M059J (cell line): ENCODE results near the gene SMU1. TPM values are rescaled to one million over a fixed set of nuclear protein-coding genes. Genes with fewer than 3 reads are reported as not detected.

ENCODE experiments used
- DNase-seq: peaks from one replicate; pipeline ENCODE4 v3.0.0-alpha.2; 2012; ENCODE audit warnings: low read depth
- total RNA-seq: library from RNA; depleted of rRNA; stranded (reverse); fragments of >200 nt; shearing (Covaris generic); gene quantifications from 2 replicates; pipeline ENCODE4 v1.2.3, GENCODE V29; 2014; rRNA removed

SMU1 gene
- total RNA-seq, result 30.6 and 36.0 TPM in 2 replicates

DNA sequence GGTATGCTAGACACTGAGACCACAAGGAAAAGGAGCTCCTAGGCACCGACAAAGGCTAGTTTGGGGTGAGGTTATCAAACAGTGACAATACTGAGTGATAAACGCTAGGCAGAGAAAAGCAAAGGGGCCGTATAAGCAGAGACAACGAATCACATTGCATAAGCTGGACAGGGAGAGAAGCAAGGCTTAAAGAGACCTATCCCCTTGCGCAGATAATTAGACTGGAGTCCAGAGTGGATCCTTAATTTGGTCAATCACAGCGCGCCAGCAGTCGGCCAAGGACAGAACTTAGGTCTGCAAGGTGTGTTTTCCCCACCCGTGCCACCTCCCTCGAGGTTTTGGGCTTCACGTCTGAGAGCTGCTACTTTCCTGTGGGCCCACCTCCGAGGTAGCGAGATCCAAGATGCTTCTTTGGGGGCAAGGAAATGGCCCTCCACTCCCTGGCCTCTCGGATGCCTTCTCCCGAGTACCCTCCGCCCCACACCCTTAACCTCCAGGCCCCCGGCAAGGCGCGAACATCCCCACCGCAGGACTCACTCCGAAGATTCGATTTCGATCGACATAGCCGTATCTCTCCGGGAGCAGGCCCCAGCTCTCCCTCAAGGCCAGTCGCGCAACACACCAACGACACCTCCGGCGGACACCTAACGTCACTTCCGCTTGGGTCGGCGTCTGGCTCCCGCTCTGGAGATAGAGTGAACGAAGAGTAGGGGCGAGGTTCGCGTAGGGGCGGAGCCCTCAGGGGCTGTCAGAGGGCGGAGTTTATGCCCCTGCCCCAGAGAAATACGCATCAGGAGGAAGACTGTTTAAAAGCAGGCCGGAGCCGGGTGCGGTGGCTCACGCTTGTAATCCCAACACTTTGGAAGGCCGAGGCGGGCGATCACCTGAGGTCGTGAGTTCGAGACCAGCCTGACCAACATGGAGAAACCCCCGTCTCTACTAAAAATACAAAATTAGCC is at the start of gene SMU1:
TSS of gene SMU1 (minus strand) at position 629 of the 959 bp plus-strand sequence. CDS start at position 563, 66 bp downstream.
- DNase-seq, result peak; percentile 98

DNA sequence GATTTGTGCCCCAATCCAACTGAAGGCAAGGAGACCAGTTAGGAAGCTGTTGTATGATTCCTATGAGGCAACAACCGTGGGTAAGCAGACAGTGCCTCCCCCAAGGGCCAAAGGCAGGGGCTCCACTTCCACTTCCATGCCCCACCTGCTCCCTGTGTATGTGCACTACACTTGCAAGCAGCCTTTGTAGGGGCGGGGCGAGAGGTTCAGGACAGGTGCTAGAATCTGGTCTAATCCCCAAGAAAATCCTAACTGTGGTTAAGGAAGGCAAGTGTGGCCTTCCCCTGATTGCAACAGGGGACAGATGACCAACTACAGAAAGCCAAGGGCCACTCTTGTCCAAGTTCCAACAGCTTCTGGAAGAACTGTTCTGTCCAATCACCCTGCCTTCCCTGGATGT is 49.0 kb upstream of the SMU1 start:
- no peak for DNase-seq

DNA sequence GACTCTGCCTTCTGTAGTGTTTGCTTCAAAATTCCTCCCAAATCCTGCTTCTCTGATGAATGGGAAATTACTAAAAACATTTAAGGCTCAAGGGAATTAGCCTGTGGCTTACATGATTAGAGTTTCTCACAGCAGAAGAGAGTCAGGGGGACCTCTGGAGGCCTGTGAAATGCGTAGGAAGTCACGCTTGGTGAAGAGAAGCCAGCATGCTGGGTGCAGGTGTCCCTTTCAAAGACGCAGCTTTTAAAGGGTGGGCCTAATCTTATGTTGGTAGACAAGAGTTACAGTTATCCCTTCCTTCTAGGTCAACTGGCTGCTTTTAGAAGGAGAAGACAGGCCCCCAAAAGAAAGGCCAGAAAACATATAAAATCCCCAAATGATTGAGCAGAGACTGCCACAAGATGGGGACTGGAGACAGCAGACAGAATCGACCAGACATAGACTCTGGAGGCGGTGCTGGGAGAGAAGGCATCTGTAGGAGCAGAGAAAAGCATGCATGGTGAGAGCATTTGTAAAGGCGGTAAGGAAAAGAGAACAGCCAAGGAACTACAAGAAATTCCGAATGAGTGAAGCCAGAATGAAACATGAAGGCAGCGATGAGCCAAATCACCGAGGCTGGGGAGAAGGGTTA is 48.4 kb upstream of the SMU1 start:
- DNase-seq, result no peak

DNA sequence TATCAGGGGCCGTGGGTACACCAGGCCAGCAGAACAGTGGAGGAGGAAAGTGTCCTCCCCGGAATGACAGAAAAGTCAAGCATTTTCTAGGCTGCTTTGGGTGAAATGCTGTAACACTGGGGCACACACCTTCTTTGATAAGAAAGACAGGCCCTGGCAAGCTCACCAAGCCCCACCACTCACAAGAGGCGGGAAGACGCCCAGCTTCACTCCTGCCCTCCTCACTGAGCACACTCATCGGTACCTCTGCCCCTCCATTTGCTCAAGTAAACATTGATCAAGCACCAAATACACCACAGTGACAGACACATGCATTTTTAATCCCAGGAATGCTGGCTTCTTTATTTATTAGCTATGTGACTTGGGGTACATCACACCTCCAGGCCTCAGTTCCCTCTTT is 47.6 kb upstream of the SMU1 start:
- DNase-seq, result no peak

DNA sequence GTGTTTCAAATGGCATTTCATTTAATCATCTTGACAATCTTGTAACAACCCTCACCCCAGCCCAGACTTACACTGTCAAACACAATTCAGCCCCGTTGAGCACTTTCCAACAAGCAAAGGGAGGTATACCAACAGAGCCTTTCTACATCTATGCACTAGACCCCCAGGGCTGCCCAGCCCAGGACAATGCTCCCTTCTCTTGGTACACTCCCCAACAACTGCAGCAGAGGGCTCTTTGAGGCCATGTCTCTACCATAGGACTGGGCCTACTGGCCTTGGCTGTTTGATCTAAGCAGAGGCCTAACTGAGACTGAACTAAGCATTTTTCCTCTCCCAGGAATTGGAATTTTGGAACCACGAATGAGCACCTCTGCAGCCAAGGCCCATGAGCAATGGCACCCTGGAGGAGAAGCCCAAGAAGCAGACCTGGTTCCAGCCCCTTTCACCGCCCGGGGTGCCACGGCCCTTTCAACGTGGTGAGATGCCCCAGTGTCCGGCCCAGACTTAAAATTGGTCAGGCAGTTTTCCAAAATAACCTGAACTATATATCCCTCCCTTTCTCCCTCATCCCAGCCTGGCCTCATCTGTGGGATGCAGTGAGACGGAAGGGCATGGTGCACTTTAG is 47.0 kb upstream of the SMU1 start:
- DNase-seq, result no peak

DNA sequence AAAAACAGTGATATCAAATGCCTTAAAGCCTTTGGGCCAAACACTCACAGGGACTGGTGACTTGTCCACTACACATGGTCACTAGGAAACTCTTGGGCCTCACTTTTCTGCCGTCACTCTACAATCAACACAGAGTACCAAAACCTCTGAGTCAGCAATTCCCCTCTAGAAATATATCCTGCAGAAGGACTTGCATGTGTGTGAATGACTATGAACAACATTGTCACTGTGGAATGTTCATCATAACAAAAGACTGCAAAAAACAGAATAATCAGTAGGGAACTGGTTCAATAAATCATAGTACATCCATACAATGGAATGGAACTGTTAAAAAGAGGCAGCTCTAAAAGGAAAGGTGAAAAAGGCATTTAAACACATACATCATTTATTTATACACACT is 44.1 kb upstream of the SMU1 start:
- DNase-seq, result no peak

DNA sequence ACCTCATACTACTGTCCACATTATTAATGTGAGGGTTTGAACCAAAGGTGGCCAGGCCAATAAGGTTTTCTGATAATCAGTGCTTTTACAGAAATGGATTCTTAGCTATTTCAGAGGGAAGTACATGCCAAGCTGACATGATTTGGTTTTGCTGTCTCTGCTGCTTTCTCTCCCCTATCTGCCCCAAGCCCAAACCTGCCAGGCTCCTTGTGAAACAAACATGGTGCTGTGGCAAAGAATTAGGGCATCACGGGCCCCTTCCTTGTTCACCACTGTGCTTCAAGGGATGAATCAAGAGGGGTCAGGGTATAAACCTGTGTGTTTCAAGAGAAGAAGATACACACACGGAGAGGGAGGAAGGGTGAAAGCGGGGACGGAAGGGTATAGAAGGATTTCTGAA is 41.3 kb upstream of the SMU1 start:
- no peak for DNase-seq

DNA sequence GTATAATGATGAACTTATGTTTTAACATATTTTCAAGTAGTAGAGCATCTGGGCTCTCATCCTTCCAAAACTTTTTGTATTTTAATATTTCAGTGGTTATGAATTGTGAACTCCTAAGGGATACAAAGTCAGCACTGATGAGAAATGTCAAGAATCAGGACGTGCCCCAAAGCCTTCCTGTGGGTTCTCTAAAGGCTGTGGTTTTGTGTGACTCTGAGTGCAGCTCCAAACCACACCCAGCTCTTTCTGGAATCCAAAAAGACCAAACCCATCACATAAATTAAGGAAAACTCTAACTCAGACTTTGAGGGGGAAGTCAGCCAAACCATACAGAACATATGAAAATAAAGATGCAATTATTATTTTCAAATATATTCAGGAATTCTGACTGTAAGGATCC is 40.8 kb upstream of the SMU1 start:
- peak; percentile 77 for DNase-seq

DNA sequence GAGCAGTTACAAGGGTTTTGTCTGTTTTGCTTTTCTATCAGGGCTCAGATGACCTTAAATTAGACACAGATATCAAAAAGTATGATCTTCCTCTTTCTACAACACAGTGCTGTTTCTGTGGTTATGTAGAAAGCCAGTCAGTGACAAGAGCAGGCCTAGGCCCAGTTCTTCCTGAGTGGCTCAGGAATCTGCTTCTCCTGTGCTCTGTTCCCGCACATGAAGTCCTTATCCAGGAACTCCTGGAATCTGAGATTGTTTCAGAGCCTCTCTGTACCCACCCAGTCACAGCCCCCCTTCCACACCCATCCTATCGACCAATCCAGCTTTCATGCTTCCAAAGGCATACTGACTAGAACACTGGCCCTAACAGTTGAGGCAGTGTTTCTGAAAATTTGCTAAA is 40.4 kb upstream of the SMU1 start:
- DNase-seq, result no peak

DNA sequence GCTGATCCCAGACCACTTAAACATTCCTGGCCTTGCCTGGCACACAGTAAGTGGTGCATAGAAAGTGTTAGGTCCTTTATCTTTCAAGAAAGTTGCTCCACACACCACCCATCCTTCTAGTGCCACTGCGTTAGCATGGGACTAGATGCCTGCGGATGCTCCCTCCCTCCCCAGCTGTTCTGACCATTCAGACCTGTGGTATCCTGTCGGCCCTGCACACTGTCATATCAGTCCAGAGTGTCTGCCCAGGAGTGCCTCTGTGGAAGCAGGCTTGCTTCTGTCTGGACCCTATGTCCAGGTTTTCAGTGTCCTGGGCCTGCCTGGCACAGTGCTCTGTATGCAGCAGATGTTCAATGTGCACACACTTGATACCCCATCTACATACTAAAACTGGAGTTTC is 38.3 kb upstream of the SMU1 start:
- DNase-seq, result no peak

DNA sequence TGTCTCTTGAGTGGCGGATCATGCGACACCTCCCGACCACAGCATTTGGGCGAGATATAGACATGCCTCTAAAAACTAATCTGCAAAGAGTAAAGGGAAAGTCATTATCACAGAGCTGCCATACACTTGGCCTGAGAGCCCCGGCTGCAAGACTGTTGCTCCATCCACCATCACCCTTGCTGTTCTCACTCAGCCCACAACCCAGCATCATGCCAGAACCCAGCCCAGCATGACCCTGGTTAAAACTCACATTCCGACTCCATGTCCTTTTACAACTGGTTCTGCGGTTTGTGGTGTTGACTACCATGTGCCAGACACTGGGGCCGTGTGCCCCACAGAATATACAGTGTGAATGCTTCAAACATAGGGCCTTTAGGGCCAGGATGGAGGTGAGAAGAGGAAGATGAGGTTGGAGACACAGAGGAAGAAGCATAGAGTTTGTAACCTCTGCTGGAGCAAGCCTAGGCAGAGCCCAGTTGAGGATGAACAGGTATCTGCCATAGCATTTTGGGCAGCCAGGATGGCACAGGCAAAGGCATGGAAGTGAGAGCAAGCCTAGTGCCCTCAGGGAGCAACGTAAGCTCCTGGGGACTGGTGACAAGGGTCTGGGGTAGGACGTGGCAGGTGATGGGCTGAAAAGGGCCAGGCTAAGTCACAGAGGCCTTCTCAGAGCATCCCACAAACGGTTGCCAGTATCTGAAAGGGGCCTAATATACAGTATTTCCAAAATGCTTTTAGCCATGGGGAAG is 37.5 kb upstream of the SMU1 start:
- no peak for DNase-seq

DNA sequence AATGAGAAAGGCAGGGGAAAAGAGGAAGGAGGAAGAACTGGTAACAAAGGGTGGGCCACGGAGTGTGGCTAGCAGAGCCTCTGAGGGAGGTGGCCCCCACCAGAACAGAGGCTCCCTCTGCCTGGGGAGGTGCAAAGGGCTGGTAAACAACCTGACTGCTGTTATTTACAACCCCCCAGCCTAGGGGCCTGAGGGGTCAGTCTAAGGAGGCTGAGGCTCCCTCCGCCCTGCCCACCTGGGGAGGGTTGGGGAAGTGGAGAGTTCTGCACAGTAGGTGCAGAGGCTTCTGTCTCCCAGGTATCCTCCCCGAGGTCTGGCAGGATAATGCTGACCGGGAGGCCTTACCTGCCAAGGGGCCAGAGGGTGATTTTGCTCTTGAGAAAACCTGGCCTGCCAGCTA is 35.6 kb upstream of the SMU1 start:
- no peak for DNase-seq

DNA sequence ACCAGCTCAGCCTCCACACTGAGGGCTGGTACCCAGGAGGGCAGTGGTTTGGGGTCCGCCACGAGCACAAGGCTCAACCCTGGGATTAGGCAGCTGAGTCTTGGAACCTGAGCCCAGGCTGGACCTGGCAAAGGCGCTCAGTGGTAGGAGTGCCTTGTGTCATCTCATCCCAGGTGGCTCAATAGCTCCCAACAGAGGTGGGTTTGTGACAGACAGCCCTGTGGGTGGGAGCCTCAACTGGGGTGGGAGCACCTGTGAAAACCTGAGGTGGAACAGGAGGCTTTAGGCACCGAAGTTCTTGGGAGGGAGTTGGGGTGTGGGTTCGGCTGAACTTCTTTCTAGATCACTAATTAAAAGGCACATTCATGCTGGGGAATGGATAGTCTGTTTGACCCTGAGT is 35.2 kb upstream of the SMU1 start:
- no peak for DNase-seq

DNA sequence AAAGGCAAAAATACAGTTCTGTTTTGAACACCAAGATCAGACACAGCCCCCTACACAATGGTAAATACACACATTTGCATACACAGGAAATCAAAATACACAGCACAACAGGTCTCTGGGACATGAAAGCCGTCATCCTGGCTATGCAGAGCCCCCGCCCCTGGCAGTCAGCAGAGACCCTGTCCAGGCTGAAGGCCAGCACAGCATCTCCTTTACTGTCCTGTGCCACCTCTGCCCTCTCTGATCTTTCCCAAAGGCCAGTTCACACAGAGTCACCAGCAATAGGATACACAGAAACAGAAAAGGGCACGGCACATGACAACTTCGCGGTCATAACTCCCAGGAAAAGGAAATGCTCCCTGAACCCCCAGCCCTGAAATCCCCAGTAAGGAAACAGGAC is 34.2 kb upstream of the SMU1 start:
- no peak for DNase-seq

DNA sequence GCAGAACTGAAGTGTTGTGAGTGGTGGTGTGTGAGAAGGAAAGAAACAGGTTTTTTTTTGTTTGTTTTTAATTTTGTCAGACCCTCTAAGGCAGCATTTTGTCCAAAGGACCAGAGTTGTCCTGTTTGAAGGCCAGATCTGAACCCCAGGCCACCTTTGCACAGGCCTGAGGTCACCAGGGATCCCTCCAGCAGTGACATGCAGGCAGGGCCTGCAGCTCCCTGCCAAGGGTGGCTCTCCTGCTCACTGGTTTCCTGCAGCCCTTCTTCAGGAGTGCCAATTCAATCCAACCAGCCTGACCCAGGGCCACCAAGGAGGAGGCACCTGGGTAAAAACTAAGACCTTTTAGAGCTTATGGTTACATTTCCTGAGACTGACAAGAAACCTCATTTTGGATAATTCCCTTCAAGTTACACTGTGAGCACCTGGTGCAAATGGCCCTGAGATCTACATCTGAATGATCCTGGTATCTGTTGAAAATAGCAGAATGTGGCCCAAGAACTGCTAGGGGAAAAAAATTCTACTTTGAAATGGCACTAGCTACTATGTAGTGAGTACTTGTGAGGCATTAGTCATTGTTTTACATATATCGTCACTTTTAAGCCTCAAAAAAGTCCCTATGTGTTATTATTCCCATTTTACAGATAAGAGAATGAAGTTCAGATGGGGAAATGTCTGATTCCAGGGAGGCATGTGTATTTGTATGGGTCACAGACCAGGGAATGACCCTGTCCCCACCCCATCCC is 33.5 kb upstream of the SMU1 start:
- no peak for DNase-seq

DNA sequence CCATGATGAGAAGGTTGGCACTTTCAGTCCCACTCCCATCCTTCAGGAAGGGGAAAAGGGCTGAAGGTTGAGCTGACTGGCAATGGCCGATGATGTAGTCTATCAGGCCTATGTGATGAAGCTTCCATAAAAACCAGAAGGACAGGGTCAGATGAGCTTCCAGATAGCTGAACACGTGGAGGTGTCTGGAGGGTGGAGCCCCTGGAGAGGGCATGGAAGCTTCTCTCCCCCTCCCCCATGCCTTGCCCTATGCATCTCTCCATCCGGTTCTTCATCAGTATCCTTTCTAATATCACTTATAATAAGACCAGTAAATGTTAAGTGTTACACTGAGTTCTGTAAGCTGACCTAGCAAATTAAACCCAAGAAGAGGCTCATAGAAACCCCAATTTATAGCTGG is 32.6 kb upstream of the SMU1 start:
- DNase-seq, result no peak

DNA sequence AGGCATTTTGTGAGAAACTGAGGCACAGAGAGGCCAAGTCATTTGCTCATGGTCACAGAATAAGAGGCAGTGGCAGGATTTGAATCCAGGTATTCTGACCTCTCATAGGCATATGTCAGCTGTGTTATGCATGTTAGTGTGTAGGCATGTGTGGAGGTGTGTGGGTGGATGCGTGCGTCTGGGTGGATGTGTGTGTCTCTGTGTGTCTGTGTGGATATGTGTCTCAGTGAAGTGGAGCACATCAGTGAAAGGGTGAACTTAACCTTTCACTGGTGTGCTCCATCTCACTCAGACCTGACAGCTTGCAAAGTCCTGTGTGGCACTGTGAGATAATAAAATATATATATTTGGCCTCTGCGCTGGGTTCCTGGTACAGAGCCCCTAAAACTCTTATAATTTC is 32.0 kb upstream of the SMU1 start:
- no peak for DNase-seq

DNA sequence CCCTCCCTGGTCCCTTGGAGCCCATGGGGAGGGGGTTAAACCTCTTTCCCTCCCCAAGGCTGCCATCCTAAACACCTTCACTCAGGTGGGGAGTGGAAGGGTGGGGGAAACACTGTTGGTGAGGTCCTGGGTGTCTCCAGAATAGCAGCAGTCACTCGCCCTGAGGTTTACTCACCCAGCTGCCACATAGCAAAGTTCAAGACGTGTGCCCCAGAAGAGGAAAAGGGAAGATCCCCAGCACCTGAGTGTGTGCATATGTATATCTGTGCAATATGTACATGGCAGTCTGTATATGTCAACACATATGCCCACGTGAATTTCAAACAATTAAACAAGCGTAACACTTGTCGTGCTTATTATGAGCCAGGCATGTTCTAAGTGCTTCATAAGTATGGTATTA is 31.3 kb upstream of the SMU1 start:
- peak; percentile 31 for DNase-seq

DNA sequence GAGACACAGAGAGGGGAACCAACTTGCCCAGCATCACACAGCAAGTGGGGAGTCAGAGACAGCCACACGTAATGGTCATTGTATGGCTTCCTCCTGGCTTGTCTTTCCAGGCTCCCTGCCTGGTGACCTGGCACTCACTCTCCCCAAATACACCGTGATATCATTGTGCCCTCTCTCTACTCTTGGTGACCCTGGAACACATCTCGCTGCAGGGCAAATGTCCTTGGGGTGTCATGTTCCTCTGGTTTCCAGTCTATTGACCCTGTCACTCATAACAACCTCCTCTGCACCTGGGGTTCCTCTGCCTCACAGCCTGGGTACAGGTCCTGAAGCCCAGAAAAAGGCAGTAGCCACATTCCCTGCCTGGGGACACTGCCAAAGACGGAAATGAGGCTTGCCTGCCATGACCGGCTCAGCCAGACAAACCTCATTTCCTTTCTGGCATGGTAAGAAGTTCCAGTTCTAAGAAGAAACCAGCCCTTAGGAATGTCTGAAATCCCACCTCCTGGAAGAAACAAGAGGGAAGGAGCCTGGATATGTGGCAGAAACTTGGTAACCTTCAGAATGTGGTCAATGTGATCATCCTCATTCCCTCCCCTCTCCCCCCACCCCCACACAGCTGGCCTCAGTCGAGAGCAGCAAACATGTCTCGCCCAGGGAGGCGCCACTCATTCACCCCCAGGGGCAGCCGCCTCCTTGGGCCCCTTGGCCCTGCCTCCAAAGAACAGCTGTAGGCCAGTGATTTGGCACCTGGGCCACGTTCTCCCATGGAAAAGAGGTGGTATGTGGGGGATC is 30.6 kb upstream of the SMU1 start:
- peak; percentile 95 for DNase-seq

DNA sequence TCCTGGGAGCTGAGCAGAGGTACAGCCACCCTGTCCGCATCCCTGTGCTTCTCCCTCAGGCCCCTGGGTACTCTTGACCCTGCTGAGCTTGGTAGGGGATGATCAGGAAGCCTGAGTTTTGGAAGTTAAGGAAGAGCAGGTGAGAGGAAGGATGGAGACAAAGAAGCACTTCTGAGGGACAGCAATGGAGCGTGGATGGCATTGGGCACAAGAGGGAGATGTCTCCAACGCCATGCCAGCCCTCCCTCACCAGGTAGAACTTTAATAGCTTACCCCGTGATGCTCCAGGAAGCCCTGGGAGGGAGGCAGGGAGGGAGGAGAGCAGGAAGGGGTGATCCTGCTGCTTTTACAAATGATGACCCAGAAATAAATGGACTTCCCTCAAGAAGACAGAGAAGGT is 29.9 kb upstream of the SMU1 start:
- no peak for DNase-seq

DNA sequence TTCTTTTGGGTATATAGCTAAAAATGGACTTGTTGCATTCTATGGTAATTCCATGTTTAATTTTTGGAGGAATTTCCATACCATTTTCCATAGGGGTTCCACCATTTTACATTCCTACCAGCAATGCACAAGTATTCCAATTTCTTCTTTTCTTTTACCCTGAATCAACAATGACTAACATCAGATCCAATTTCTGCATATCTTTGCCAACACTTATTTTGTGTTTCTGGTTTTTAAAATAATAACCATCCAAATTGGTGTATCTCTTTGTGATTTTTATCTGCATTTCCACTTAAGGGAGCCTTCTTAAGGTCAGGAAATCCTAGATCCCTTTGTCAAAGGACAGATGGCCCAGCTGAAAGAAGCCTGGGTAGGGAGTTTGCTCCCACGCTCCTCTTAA is 29.5 kb upstream of the SMU1 start:
- no peak for DNase-seq
